NCI-H2081 treated with DMSO at 0.1 percent for 48 hours (cell line): ENCODE measurements around the gene CTNND2.

ENCODE experiments used
- DNase-seq: peaks from one replicate; lab custom pipeline; 2025; lab: John Stamatoyannopoulos, UW

The CTNND2 gene

DNA sequence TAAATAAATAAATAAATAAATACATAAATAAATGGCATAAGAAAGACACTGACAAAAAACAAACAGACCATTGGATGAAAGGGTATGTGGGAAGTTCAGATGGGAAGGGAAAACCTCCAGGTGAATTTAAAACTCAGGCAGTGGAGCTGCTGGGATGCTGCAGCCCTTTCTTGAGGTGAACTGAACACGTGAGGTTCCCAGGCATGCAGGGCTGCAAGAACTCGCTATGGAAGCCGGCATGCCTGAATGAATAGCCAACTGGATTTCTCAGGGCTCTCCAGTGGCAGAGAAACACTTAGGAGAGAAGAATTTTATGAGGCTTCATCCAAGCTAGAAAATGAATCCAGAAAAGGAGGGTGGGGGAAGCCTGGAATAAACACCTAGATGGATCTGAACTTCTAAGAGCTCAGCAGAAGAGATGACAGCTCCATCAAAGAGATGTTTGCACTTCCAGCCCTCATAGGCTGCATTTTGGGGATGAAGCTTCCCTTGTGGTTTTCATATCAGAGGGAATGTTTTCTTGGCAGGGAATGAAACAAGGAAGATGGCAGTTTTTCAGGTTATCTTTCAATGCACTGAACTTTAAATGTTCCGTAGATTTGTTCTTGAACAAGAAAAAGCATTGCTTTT, 919.0 kb downstream of the CTNND2 start:
- DNase-seq: no peak

DNA sequence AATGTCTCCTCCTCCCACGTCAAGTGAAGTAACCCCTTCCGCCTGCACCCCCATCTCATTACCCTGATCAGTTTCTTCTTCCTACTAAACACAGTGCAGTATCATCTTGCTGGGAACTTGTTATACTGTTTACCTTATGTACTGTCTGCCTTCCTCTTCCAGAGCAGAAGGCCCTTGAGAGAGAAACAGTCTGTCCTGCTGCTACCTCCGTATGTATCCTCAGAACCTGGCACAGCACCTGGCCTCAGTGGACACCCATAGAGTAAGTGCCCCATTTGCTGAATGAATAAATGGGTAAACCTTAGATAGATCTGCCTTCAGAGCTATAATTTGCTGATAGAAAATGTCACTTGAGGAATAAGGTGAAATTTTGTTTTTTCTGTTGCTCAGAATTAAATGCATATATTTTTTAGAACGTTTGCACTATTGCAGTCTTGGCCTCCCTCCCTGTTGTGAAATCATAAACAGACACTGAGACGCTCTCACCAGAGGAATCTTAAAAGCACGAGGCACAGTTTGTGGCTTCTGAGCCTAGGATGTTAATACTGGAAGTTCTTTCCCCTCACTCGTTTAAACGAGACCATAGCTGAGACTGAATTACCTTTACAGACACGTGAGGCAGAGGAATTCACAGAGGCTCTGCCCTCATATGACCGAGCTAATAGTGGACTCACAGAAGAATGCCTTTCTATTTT, 920.1 kb downstream of the CTNND2 start:
- no peak for DNase-seq

DNA sequence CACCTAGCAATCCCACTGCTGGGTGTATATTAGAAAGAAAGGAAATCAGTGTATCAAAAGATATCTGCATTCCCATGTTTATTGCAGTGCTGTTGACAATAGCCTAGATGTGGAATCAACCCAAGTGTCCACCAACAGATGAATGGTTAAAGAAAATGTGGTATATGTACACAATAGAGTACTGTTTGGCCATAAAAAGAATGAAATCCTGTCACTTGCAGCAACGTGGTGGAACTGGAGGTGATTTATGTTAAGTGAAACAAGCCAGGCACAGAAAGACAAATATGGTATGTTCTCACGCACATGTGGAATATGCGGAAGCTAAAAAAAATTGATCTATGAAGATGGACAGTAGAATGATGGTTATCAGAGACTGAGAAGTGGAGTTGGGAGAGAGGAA, 921.6 kb downstream of the CTNND2 start:
- DNase-seq: no peak

DNA sequence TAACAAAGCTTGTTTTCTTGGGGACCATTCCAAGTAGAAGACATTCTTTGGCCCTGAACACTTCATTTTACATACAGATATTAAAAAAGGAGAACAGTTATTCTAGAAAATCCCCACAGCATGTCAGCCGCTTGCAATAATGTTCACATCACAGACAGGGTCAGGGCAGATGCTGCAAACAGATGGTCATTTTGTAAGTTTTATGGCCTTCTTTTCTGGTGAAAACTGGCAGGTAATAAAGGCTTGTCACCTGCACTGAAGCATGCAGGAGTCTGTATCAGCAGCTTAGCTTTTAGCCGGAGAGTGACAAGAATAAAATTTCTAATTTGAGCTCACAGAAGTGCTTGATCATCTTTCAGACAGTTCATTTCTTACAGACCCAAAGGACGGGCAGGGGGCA, 922.3 kb downstream of the CTNND2 start:
- no peak for DNase-seq

DNA sequence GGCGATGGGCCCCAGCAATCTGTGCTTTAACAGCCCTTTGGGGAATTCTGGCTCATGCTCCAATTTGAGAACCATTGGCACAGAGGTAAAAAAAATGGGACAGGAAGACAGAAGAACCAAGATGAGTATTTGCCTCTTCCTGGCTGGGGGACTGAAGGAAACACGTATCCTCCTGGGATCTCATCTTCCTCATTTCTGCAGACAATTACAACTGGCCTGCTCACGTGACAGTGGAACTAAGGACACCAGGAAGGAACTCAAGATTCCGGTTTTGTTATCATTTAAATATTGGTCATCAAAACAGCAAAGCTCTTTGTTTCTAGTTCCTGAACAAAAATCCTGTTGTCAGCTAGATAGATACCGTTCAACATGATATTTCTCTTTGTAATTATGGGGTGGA, 927.2 kb downstream of the CTNND2 start:
- DNase-seq: no peak

DNA sequence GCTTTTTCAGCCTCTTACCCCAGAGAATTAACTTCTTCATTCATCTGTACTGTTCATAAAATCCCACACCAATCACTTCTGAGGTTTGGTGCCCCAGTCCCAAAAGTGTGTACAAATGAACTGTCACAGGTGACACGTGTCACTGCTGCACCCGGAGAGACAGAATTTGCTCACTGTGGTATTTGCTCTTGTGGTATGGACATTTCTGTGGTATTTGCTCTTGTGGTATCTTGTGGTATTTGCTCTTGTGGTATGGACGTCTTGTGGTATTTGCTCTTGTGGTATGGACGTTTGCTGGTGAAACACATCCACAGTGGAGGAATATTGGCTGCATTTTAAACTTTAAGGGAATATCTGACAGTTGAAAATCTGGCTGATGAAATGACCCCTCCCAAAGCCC, 928.3 kb downstream of the CTNND2 start:
- no peak for DNase-seq

DNA sequence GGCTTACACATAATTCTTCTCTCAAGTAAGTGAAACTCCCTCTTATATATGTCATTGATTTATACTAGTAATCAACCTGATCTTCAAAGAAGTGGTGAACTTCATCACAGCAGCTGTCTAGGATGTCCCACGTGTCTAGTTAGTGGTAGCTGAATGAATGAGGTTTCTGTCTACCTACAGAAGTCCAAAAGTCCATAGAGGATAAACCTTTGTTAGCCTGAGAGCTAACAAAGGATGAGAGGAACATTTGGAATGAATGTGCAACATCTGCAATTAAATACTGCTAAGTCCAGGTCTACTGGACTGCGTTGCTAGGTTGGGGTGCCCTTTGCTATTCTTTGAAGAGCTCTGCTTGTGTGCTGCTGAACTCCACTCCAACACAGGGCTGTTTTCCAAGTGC, 929.4 kb downstream of the CTNND2 start:
- DNase-seq: no peak

DNA sequence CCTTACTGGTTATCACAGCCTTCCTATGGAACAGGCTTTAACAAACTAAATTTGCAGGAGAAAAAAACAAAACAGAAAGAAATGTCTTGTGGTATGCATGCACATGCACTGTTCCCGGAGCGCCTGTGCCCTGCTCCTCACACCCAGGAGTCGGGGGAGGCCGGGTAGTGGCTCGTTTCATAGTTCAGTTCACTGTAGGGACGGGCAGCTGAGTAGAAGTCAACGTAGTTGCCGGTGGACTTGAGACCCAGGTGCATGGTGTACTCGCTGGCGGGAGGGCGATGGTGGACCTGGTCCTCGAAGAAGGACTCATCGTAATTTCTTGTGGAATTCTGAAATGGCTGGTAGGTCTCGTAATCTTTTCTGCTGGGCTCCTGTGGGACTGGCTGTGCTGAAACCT, 930.9 kb downstream of the CTNND2 start:
- no peak for DNase-seq

DNA sequence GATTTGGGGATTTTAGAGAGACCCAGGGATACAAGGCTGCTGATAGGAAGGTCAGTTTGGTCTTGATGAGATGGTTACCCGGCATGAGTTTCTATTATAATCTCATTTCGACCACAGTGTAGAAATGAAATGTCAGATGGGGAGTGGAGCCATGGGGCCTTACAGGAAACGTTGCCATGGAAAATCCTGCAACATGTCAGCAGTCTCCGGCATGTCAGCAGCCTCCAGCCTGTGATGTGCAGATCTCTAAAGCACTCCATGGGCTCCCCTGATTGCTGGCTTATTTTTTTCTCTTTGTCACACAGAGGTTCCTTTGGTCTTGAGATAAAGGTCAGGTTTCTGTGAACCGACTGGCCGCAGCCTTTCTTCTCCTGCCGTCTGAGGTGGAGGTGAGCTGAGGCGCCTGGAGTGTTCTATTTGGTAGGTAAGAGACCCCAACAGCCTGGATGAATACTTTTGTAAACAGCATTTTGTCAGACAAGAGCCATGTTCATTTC, 934.5 kb downstream of the CTNND2 start:
- DNase-seq: no peak

DNA sequence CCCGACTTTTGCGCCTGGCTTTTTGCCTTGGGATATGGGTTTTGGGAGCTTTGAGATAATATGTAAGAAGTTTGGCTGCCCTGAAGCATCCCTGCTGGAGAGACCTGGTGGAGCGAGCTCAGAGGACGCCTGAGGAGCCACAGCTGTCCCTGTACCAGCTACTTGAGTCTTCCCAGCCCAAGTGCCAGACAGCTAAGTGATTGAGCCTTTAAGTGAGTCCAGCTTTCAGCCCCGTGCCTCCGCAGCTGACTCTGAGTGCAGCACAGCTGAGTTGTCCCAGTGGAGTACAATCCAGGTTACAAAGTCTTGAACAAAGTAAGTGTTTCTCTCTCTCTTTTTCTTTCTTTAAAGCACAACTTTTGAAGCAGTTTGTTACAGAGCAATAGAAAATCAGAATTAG, 939.4 kb downstream of the CTNND2 start:
- DNase-seq: no peak

DNA sequence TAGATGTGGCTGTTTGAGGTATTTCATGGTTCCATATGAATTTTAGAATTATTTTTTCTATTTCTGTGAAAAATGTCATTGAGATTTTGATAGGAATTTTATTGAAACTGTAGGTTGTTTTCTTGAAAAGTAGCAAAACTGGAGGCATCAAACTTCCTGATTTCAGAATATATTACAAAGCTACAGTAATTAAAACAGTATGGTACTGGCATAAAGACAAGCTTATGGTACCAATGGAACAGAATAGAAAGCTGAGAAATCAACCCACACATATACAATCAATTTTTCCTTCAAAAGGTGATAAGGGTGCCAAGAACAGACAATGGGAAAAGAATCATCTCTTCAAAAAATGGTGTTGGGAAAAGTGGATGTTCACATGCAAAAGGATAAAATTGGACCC, 945.5 kb downstream of the CTNND2 start:
- DNase-seq: no peak

DNA sequence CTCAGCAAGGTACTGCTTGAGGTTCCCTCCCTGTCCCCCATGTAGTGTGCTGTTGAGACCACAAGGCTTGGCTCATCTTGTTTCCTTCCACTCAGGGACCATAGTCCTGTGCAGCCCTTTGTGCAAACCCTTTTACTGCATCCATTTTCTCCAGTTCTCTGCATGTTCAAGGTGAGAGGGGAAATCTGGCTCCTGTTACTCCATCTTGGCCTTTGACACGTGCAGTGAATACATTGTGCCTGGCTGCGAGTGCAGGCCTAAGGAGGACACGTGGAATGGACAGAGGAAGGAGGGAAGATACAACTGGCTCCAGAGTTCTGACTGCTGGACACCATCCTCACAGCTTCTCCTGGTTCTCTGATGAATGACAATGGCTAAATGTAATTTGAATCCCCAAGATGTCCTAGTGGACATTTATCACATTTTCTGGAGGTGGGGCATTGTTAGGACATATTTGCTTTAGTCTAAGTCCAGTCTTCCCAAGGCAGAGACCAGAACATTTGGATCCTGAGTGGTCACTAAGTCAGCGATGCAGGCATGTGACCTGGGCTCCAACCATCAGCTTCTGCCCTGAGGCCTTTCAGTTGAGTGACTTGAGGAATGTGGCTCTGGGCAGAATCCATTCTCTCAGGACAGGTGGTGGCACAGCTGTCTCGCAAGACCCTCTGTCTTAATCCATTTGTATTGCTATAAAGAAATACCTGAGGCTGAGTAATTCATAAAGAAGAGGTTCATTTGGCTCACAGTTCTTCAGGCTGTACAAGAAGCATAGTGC, 954.2 kb downstream of the CTNND2 start:
- DNase-seq: no peak

DNA sequence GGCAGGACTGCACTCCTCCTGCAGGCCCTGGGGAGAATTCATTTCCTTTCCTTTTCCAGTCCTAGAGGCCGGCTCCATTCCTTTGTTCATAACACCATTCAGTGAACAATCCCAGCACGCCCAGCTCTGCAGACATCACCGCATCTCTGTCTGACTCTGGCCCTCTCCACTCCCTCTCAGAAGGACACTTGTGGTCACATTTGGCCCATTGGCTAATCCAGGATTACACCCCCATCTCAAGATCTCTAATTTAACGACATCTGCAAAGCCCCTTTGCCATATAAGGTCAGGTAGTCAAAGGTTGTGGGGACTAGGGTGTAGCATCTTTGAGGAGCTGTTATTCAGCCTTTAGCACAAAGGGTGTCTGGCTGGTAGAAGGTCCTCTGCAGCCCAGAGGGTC, 958.2 kb downstream of the CTNND2 start:
- DNase-seq: no peak

DNA sequence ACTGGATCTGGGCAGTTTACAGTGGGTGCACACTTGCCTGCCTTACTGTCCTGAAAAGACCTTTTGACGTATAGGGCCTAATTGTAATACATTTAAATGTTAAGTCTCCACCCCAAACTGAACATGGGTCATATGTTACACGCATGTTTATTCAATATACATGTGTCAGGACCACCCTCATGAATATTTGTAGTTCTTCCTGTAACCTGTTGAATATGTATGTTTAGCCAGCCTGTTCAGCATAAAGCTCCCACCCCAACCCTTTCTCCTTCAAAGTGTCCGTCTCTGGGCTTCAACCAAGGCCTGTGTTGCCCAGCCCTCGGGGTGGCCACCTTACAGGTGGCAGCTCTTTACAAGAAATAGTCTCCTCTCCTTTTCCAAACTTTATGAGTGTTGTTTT, 962.3 kb downstream of the CTNND2 start:
- DNase-seq: no peak

DNA sequence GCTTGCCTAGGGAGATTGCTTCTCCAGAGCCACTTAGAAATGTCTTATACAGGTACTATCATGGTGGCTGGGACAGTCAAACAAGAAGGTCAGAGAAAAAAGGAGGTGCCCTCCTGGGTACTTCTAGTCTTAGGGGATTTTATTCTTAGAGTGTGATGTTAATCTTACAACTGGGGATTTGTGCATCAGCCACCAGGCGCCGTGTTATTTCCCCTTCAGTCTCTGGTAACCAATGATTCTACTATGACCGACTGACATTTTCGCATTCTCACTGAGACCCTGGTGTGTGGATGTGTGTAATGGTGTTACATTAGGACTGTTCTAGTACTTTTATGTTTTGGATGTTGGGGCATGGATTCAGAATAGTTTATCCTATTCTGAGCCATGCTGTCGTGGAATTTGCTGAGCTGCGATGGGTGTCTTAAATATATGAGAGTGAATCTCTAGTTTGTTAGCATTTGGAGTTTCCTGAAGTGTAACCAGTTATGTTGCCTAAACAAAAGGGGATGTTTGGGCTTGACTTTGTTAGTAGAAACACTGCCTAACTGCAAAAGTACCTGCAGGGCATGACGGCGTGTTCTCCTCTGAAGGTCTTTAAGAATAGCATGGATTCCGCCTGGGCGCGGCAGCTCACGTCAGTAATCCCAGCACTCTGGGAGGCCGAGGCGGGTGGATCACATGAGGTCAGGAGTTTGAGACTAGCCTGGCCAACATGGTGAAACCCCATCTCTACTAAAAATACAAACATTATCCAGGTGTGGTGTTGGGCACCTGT, 968.0 kb downstream of the CTNND2 start:
- no peak for DNase-seq

DNA sequence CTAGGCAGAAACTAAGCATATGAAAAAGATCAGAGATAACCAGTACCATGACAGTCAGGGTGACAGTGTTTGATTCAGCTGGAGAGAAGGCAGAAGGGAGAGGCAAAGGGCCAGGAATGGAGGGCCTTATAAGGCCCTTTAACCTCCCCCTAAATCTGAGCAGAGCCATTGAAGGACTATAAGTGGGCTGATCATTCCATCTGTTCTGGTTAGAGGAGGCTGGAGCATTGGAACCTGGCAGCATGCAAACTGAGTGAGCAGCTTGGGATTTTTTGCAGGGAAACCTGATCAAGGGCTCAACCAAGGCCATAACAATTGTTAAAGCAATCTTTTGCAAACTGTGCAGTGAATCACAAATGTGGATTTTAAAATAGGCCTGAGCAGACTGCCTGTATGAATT, 968.7 kb downstream of the CTNND2 start:
- no peak for DNase-seq

DNA sequence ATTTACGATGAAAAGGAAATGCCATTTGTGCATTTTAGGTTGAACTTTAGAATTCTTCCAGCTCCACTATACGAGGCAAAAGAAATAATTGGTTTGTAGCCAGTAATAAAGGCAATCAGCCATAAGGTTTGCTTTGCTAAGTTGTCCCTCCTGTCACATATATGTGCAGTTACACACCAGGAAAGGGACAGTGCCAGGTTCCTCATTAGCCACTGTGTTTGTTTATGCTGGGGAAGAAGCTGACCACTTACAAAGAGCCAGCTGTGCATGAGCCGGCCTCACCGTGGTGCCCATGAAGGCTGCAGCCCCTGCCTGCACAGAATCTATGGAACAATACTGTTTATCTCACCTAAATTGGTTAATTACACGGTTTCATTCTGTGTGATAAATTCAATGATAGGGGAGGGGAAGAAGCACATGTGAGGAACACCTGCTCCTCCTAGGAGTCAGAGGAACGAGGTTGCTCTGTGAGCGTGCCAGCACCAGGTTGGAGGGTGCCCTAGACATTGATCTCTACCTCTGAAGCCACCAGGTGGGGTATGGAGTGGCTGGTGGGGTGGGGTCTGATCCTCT, 969.4 kb downstream of the CTNND2 start:
- peak; percentile 84 for DNase-seq

DNA sequence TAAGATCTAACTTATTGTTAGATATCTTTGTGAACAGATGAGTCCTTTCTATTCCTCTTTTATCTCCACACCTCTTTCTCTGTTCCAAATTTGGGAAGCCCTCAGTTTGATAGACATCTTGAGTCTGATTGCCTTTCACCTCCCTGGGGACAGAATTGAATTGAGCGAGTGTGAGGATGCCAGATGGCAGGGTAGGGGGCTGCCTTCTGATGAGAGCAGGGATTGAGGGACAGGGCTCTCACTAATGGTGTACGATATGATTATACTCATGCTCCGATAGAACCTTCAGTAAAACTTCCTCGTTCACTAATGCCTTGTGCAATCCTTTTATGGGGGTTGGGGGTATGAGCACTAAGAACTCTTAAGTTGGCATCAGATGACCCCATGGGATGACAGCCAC, 971.1 kb downstream of the CTNND2 start:
- DNase-seq: no peak

DNA sequence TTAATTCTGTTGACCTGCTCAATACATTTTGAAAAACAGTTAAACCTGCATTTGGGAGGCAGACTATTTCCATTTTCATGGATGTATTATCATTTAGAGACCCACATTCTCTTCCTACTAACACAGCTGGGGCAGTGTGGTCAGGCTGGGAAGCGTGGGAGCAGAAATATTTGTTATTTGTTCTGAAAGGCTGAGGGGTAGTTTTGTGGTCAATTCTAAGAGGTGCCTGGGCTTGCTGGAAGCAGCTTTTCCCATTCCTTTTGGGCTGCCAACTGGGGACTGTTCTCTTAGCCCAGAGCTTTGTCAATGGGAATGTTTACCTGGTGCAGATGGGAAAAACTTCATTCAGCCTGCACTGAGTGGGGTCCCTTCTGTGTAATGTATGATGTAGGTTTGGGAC, 971.8 kb downstream of the CTNND2 start:
- DNase-seq: no peak

DNA sequence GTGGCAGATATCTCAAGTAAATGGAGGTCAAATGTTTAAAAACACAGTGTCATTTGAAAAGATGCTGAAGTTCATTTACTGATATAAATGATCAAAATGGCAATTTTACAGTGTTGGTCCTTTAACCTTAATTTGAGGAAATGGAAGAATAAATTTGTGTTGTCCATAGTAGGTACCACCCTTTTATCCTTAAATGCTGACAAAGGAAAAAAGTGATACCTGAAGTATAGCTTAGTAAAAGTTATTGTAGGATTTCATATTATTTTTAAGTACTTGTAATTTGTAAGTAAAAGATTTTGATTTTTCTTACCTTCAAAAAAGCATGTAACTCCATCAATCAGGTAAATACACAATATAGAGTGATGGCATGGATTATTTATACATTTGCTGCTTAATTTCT, 976.6 kb downstream of the CTNND2 start:
- DNase-seq: no peak

DNA sequence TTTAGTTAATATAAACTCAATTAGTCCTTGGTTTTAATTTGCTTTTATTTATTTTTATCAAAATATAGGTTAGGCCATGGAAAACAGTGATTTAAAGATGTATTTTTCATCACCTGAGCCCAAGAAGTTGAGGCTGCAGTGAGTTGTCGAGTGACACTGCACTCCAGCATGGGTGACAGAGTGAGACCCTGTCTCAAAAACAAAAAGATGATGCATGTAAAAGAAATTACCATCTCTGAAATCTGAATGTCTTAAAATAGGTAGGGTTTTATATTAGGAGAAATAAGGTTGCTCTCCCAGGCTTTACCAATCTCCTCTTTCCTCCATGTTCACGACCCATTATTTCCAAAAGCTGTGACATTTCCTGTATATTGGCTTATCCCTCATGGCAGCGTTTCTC, 980.9 kb downstream of the CTNND2 start:
- no peak for DNase-seq
